HG03432 (cell line): ENCODE measurements around the gene HTD2.
A peak's percentile ranks its signal among the peaks of the same experiment; 100 is the strongest.
"Not testable (repeated sequence)": the region's sequence is repeated elsewhere in the genome, so short reads cannot be mapped to it uniquely, and the experiment has no call there.

Experiments used
- ATAC-seq: cut with Tn5 transposase; IDR thresholded peaks from one replicate; pipeline ENCODE4 v1.9.1; 2021; ENCODE audit warnings: mild to moderate bottlenecking, moderate library complexity; ENCODE audit not compliant: unreplicated experiment

Gene HTD2

GRCh38 chr3:58331593-58332152 is 25.4 kb downstream of the HTD2 start:
- no peak for ATAC-seq

DNA sequence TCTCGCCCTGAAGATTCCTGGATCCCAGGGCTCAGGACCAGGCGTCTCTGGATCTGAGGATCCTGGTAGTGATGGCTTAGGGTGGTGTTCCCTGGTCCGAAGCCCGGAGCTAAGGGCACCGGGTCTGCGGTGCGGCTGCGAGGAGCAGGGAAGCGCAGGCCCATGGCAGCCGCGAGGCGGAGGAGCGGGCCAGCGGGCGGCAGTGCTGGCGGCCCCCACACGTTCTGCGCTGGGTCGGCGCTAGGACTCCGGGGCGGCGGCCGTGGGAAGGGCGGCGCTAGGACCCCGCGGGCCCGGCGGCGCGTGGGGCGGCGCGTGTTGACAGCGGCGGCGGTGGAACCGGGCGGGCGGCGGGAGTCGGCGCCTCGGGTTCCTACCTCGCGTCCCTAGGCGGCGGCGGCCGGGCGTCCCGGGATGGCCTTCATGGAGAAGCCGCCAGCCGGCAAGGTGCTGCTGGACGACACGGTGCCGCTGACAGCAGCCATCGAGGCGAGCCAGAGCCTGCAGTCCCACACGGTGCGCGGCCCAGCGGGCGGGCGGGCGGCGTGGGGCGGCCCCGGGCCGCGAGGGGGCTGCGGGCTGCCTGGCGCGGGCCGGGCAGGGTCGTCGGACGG is 26.4 kb downstream of the HTD2 start, which contains the start of gene PXK:
Gene PXK (plus strand): TSS at position 318 of the 614 bp plus-strand sequence. CDS start 97 bp downstream, at position 415.
- ATAC-seq: peak; percentile 91

DNA sequence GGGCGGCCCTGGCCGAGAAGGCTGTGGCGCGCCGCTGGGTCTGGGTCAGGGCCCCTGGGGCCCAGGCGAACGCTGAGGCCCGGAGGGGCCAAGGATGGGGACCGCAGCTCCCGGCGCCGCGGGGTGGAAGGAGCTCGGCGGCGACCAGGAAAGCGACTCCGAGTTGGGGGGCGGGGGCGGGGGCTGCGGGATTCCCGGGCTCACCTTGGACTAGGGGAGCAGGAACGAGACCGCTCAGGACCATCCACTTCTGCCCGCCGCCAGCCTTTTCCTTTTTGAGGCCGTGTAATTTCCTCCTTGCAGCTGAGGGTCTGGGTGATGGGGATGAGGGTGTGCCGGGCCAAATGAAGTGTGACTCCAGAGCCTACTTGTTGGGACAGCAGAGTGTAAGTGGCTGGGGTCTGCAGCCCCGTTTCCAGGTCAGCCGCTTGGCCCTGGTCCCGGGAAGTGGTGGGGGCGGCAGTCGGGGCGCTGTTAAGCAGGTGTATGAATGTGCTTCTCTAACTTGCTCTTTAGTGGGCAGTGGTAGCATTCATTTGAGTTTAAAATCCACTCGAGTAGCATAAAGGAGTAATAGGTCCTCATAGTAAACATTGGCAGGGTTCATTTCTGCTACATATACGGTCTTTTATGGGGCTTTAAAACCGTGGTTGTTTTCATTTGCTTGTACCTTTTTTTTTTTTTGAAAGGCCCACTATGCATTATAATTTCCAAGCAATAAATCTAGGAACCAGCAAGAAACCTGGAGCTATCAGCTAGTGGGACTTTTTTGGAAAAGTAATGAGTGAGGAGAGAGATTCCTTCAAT is 27.1 kb downstream of the HTD2 start:
- peak; percentile 41 for ATAC-seq

GRCh38 chr3:58334013-58334321 is 27.6 kb downstream of the HTD2 start:
- no peak for ATAC-seq

- no peak for ATAC-seq
Observed at GRCh38 chr3:58334506-58334884, 28.2 kb downstream of the HTD2 start.

DNA sequence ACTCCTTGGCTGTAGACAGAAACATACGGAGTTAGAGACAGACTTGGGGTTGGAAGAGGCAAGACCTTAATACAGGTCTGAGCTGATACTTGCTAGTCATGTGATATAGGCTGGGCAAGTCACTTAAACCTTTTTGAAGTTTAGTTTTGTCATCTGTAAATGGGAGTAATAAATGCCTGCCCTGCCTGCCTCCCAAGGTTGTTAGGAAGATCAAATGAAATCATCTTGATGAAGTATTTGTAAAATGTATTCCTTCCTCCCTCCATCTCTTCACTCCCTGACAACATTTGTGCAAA is 29.3 kb downstream of the HTD2 start:
- no peak for ATAC-seq

- ATAC-seq: no peak
Observed at GRCh38 chr3:58336135-58336882, 30.0 kb downstream of the HTD2 start.

GRCh38 chr3:58337190-58337589 is 30.9 kb downstream of the HTD2 start:
- ATAC-seq: no peak

DNA sequence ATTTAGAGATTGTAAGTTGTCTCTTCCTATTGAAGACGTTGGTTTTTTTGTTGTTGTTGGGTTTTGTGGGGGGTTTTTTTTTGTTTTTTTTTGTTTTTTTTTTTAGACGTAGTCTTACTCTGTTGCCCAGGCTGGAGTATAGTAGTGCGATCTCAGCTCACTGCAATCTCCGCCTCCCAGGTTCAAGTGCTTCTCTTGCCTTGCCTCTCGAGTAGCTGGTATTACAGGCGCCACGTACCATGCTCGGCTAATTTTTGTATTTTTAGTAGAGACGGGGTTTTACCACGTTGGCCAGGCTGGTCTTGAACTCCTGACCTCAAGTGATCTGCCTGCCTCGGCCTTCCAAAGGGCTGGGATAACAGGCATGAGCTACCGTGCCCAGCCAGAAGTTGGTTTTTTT is 32.8 kb downstream of the HTD2 start:
- ATAC-seq: not testable (repeated sequence)

DNA sequence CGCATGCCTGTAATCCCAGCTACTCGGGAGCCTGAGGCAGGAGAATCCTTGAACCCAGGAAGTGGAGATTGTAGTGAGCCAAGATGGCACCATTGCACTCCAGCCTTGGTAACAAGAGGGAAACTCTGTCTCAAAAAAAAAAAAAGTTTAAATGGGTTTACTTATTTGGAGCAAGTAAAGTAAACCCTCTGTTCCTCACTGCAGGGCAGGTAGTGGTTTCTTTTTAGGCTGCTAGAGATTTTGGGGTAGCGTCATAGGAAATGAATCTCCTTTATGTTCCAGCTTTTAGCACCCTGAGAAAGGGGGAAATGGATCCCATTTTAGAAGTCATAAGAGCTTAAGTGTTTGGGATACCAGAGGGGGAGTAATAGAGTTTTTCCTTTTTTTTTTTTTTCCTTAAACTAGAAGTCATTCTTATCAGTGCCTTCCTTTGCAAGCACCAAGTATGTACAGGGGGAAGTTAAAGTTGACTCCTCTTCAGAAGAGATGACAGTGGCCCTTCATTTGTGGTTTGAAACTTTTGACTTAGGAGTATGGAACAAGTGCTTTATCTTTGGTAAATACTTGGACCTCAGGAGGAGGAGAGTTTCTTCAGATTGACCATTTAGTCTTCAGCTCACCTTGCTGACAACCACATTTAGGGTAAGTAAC is 34.4 kb downstream of the HTD2 start:
- ATAC-seq: no peak

DNA sequence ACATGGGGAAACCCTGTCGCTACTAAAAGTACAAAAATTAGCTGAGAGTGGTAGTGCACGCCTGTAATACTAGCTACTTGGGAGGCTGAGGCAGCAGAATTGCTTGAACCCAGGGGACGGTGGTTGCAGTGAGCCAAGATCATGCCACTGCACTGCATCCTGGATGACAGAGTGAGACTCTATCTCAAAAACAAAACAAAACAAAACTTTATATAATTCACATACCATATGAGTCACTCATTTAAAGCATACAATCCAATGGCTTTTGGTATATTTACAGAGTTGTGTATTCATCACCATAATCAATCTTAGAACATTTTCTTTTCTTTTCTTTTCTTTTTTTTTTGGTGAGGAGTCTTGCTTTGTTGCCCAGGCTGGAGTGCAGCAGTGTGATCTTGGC is 35.1 kb downstream of the HTD2 start:
- ATAC-seq: no peak

DNA sequence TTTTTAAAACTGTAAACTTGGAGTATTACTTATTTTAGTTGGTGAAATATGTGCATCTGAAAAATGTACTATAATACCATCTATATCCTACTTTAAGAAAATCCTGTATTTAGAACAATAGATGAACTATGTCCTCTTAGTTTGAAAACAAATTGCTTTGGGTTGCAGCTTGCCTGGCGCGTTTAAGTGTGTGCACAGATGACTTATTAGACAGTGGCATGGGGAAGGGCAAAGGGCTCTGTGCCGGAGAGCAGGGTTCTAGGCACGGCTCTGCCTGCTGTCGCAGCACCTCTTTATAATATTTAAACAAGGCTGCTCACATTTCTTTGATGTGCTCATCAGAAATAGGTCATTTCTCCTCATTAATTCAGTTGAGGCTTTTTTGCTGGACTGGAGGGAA is 36.4 kb downstream of the HTD2 start:
- no peak for ATAC-seq

DNA sequence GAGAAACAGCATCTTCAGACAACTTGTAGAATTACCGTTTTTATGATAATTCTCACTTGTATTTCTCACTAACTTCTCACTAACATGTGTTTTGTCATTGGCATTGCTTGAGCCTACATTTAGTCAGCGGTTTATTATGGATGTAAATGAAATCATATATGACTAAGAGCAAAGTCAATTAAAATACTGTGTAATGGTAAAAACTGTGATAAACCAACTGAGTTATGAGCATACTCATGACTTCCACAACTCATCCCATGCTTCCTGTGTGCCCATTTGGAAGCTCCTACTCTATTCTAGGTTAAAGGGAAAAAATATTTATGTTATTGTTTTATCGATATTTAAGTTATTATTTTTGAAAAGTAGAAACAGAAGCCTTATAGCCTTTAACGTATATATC is 39.1 kb downstream of the HTD2 start:
- ATAC-seq: no peak

DNA sequence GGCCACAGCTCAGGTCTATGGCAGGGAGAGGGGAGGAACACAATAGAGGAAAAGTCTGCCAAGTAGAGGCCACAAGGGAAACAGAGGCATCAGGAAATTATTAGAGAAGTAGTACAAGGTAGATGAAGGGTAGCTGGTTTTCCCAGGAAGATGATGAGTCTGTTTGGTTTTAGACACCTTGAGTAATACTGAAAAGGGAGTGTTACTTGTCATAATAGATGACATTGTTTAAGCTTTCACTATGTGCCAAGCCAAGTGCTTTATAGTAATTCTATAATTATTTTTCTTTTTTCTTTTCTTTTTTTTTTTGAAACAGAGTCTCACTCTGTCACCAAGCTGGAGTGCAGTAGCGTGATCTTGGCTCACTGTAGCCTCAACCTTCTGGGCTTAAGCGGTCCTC is 40.0 kb downstream of the HTD2 start:
- ATAC-seq: no peak

- no peak for ATAC-seq
Observed at GRCh38 chr3:58347984-58348383, 41.7 kb downstream of the HTD2 start.

GRCh38 chr3:58349792-58350626 is 43.7 kb downstream of the HTD2 start:
- ATAC-seq: peak; percentile 84

DNA sequence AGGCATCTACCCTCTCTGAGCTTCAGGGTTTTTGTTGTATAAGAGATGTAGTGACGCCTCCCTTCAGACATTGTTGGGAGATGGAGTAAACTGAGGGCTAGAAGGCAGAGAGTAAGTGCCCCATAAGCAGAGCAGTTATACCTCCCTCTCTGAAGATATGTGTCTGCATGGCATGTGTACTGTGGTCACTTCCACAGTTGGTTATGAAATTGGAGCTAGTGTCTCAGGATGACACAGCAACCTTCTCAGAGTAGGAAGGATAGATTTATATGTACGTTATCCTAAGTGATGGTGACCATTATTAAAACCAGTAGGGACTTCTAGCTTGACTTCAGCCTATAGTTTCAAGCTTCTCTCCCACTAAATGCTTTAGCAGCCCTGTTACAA is 44.3 kb downstream of the HTD2 start:
- no peak for ATAC-seq

DNA sequence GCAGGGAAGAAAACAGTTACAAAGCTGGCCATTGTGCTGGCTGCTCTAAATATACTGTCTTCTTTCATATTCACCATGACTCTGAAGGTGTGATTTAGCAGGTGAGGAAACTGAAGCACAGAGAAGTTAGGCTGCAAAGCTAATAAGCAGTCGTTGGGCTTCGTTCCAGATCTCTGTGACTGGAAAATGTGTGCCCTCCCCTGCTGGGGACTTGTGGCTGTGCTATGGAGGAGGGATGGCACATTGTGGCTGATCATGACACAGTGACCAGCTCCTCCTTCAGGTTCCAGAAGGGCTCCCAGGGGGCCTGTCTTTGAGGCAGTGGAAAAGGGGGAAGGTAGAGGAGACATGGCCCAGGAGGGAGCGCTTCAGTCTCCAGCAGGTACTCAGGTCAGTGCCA is 45.6 kb downstream of the HTD2 start:
- no peak for ATAC-seq

GRCh38 chr3:58352626-58353025 is 46.3 kb downstream of the HTD2 start:
- ATAC-seq: no peak

DNA sequence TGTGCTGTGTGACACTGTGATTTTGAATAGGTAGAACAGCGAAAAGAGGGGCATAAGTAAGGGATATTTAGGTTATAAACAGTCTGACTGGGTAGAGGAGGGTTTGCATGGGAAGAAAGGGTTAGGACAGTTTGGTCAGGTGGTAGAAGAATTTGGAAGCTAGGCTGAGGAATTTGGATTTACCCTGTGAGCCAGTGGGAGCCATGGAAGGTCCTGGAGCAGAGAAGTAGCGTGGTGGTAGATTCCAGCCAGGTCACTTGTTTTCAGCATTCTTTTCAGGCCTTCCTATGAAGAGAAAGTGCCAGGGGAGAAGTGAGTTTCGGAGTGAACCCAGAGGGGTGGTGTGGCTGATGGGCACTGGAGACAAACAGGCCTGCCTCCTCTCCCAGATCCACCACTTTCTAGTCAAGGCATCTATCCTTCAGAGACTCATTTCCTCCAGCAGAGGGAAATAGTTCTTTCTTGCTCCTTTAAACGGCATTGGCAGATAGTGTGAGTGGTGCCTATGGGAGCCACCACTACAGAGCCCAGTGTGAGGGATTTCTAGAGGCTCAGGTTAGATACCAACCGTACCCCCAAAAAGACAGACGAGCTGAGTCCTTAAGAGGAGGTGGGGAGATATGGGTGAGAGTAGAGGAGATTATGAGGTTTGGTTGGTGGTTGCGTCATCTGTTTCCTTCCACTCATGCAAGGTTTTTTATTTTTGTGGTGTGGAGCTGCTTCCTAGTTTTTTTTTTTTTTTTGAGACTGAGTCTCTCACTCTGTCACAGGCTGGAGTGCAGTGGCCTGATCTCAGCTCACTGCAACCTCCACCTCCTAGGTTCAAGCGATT is 47.6 kb downstream of the HTD2 start:
- peak; percentile 18 for ATAC-seq
